Measurements from ENCODE around the gene ERBB2. TPM values are rescaled to one million over a fixed set of nuclear protein-coding genes. Genes with fewer than 3 reads are reported as not detected.
A peak's percentile ranks its signal among the peaks of the same experiment; 100 is the strongest.

The ERBB2 gene
- total RNA-seq, 2 experiments from 2014 or later = 2.4 to 4.6 TPM

DNA sequence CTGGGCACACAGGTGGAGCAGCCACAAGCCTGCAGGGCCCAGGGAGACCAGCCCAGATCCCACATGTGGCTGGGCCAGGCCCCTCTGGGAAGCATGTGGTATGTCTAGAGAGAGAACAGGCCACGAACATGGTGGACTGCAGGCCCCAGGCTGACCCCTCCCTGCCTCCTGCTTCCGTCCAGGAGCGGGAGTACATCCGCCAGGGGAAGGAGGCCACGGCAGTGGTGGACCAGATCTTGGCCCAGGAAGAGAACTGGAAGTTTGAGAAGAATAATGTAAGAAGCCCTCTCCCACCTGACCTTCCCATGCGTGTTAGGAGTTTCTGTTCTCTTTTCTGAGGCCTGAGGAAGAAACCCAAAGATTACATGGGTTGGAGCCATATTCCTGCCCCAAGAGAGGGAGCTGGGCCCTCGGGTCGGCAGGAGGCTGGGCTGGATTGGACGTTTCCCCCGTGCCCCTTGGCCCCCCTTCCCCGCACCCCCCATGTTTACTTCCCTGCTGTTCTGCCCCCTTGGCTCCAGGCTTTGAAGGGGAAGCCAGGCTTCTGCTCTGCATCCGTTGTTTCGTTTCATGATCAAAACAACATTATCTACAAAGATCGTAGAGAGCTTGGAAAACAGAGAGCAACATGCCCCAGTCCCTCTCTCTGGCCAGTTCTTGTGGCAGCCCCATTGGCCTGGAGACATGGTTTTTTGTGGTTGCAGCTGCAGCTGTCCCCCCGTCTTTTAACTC, 40.4 kb upstream of the ERBB2 start:
- Mint-ChIP-seq H3K27ac (peak overlapping the region; percentile 88), H3K36me3 (ENCODE audit: low read depth) (peaks cover 70% of the 10 kb centered on the region), H3K4me1 (ENCODE audit: low read depth) (peaks cover 41% of the 10 kb centered on the region), H3K27me3 (no peaks in the 10 kb centered on the region), H3K9me3 (no peaks in the 10 kb centered on the region), H3K4me3 (peak overlapping the region; percentile 55)
- ChIA-PET CTCF (no interaction called here), POLR2A (interaction anchor here (1.0 to 1.4 kb wide), 4 partner anchors 9 to 267 kb away, joined by 3 to 9 read pairs (median 4); partner anchors contain the start of genes LRRC3C, ORMDL3, PNMT and STARD3)
- no peak overlapping the region for H3K4me3 ChIP-seq (ENCODE audit: low read length)
- intact Hi-C loops (cut with DNase I, micrococcal nuclease) = no loop called here
- H3K27ac ChIP-seq (ENCODE audit: low read depth in 1 of 2, low read length in 2 of 2) = peak overlapping the region in 1 of 2 donors; percentile 7
- TF ChIP-seq, protein P1, sequence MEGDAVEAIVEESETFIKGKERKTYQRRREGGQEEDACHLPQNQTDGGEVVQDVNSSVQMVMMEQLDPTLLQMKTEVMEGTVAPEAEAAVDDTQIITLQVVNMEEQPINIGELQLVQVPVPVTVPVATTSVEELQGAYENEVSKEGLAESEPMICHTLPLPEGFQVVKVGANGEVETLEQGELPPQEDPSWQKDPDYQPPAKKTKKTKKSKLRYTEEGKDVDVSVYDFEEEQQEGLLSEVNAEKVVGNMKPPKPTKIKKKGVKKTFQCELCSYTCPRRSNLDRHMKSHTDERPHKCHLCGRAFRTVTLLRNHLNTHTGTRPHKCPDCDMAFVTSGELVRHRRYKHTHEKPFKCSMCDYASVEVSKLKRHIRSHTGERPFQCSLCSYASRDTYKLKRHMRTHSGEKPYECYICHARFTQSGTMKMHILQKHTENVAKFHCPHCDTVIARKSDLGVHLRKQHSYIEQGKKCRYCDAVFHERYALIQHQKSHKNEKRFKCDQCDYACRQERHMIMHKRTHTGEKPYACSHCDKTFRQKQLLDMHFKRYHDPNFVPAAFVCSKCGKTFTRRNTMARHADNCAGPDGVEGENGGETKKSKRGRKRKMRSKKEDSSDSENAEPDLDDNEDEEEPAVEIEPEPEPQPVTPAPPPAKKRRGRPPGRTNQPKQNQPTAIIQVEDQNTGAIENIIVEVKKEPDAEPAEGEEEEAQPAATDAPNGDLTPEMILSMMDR (IDR thresholded peaks at IDR 0.05) = no peak
- peaks cover 31% of the 10 kb centered on the region for H3K4me1 ChIP-seq (ENCODE audit: insufficient read depth, low read length)
- peak in 1 of 14 experiments; percentile 30 for DNase-seq
- peaks cover 67% of the 10 kb centered on the region for H3K36me3 ChIP-seq (ENCODE audit: insufficient read depth, low read length)
- peak; percentile 53 for ATAC-seq (ENCODE audit: poor library complexity)
- no peaks in the 10 kb centered on the region for H3K27me3 ChIP-seq (ENCODE audit: control insufficient read depth in 1 of 2, insufficient read depth in 2 of 2, low read length in 2 of 2)
- no peaks in the 10 kb centered on the region for H3K9me3 ChIP-seq (ENCODE audit: control insufficient read depth in 1 of 2, insufficient read depth in 1 of 2, low read length in 2 of 2)

DNA sequence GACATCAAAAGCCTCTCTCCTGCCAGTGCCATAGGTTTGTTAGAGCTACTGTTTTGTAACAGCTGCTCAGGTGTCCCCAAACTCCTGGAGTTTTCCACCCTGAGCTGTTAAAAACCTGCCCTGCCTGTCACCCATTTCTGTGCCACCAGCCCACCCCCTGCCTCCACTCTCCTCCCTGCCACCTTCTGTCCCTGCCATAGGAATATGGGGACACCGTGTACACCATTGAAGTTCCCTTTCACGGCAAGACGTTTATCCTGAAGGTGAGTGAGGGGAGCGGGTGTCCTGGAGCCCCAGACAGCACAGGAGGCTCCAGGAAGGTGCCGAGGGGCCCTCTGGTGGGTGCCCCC, 39.9 kb upstream of the ERBB2 start:
- peaks cover 61% of the 10 kb centered on the region for H3K36me3 ChIP-seq (ENCODE audit: insufficient read depth, low read length)
- CTCF ChIA-PET = no interaction called here
- no peaks in the 10 kb centered on the region for H3K27me3 ChIP-seq (ENCODE audit: control insufficient read depth in 1 of 2, insufficient read depth in 2 of 2, low read length in 2 of 2)
- intact Hi-C loops (cut with DNase I, micrococcal nuclease) = no loop called here
- peak overlapping the region; percentile 88 for H3K27ac Mint-ChIP-seq
- no peaks in the 10 kb centered on the region for H3K9me3 ChIP-seq (ENCODE audit: control insufficient read depth in 1 of 2, insufficient read depth in 1 of 2, low read length in 2 of 2)
- H3K9me3 Mint-ChIP-seq = no peaks in the 10 kb centered on the region
- H3K4me3 Mint-ChIP-seq = peak overlapping the region; percentile 55
- POLR2A ChIA-PET = interaction anchor here (1.0 to 1.4 kb wide), 4 partner anchors 9 to 267 kb away, joined by 3 to 9 read pairs (median 4); partner anchors contain the start of genes LRRC3C, ORMDL3, PNMT and STARD3
- no peak overlapping the region for H3K4me3 ChIP-seq (ENCODE audit: low read length)
- H3K36me3 Mint-ChIP-seq (ENCODE audit: low read depth) = peaks cover 68% of the 10 kb centered on the region
- peaks cover 36% of the 10 kb centered on the region for H3K4me1 Mint-ChIP-seq (ENCODE audit: low read depth)
- DNase-seq (no peak), ATAC-seq (ENCODE audit: poor library complexity) (no peak)
- H3K4me1 ChIP-seq (ENCODE audit: insufficient read depth, low read length) = peaks cover 27% of the 10 kb centered on the region
- H3K27ac ChIP-seq (ENCODE audit: low read depth in 1 of 2, low read length in 2 of 2) = peak overlapping the region in 1 of 2 donors; percentile 7
- TF ChIP-seq, protein P1 (IDR thresholded peaks at IDR 0.05) = no peak
- H3K27me3 Mint-ChIP-seq = peaks cover under 1% of the 10 kb centered on the region

- Histone ChIP-seq H3K4me3 (ENCODE audit: low read length) (no peak overlapping the region), H3K9me3 (ENCODE audit: control insufficient read depth in 1 of 2, insufficient read depth in 1 of 2, low read length in 2 of 2) (no peaks in the 10 kb centered on the region), H3K27me3 (ENCODE audit: control insufficient read depth in 1 of 2, insufficient read depth in 2 of 2, low read length in 2 of 2) (peaks cover 0 to under 1% of the 10 kb centered on the region in 2 experiments), H3K36me3 (ENCODE audit: insufficient read depth, low read length) (peaks cover 60% of the 10 kb centered on the region), H3K4me1 (ENCODE audit: insufficient read depth, low read length) (peaks cover 24% of the 10 kb centered on the region), H3K27ac (ENCODE audit: low read depth in 1 of 2, low read length in 2 of 2) (no peak overlapping the region)
- H3K36me3 Mint-ChIP-seq (ENCODE audit: low read depth) = peaks cover 61% of the 10 kb centered on the region
- no peak for DNase-seq
- POLR2A ChIA-PET = interaction anchor here (1.2 to 1.4 kb wide), 3 partner anchors 8 to 266 kb away, joined by 3 to 9 read pairs (median 4); partner anchors contain the start of genes LRRC3C, ORMDL3, PNMT and STARD3
- intact Hi-C loops (cut with DNase I, micrococcal nuclease) = no loop called here
- no peaks in the 10 kb centered on the region for H3K9me3 Mint-ChIP-seq
- H3K27ac Mint-ChIP-seq = peak overlapping the region; percentile 88
- no peak overlapping the region for H3K4me3 Mint-ChIP-seq
- H3K4me1 Mint-ChIP-seq (ENCODE audit: low read depth) = peaks cover 29% of the 10 kb centered on the region
- H3K27me3 Mint-ChIP-seq = peaks cover 7% of the 10 kb centered on the region
- TF ChIP-seq, protein P1 (IDR thresholded peaks at IDR 0.05) = no peak
- CTCF ChIA-PET = no interaction called here
- ATAC-seq (ENCODE audit: poor library complexity) = no peak
These were observed 39.2 kb upstream of the ERBB2 start for GRCh38 chr17:39660397-39661385.

Measured in CD4-positive, alpha-beta T cell (primary cell).